ENCODE results near the gene STARD8. TPM values are rescaled to one million over a fixed set of nuclear protein-coding genes. Genes with fewer than 3 reads are reported as not detected.

Gene STARD8
- total RNA-seq, 4 donors from 2014 or later, result 0.60 to 11.6 (median 3.2) TPM

- Histone ChIP-seq H3K9me3 (no peaks in the 10 kb centered on the region), H3K27ac (no peak overlapping the region), H3K4me3 (no peak overlapping the region), H3K27me3 (no peaks in the 10 kb centered on the region), H3K4me1 (no peaks in the 10 kb centered on the region), H3K36me3 (no peaks in the 10 kb centered on the region)
- WGBS, 2 donors (ENCODE audit: low coverage in 1 of 2), result 73% methylated on average over 3 of the region's 3 CpGs; no CpG with 5 or more reads in 1 of the 2 donors
- TF ChIP-seq CTCF (IDR thresholded peaks at IDR 0.05) (no peak), POLR2A (IDR thresholded peaks at IDR 0.05) (no peak)
- DNase-seq, result no peak
- intact Hi-C loops (cut with DNase I; ENCODE audit: low total_unique reads) (no loop called here), in situ Hi-C loops (cut with MboI; ENCODE audit: low pct_ligation_motif_present in 1 of 4, low pct_unique_long_range_greater_than_20kb in 1 of 4, low sequenced_read_pairs in 3 of 4) (no loop called here)
These were observed 22.4 kb downstream of the STARD8 start for GRCh38 chrX:68669871-68670270.

- Histone ChIP-seq H3K9me3 (no peaks in the 10 kb centered on the region), H3K36me3 (no peaks in the 10 kb centered on the region), H3K4me1 (no peaks in the 10 kb centered on the region), H3K27ac (no peak overlapping the region), H3K27me3 (no peaks in the 10 kb centered on the region), H3K4me3 (no peak overlapping the region)
- no peak for DNase-seq
- intact Hi-C loops (cut with DNase I; ENCODE audit: low total_unique reads) (no loop called here), in situ Hi-C loops (cut with MboI; ENCODE audit: low pct_ligation_motif_present in 1 of 4, low pct_unique_long_range_greater_than_20kb in 1 of 4, low sequenced_read_pairs in 3 of 4) (no loop called here)
- no peak for TF ChIP-seq POLR2AphosphoS5 (IDR thresholded peaks at IDR 0.05)
- no peak for TF ChIP-seq EP300 (IDR thresholded peaks at IDR 0.05; ENCODE audit: low read depth)
- TF ChIP-seq POLR2A (IDR thresholded peaks at IDR 0.05), result no peak
- TF ChIP-seq CTCF (IDR thresholded peaks at IDR 0.05), result no peak
These were observed 23.8 kb downstream of the STARD8 start for GRCh38 chrX:68671221-68671620.

- H3K4me1 ChIP-seq, result no peaks in the 10 kb centered on the region
- H3K27ac ChIP-seq, result peak overlapping the region in 1 of 4 donors; percentile 13
- intact Hi-C loops (cut with DNase I; ENCODE audit: low total_unique reads), result no loop called here
- no peak for DNase-seq
- TF ChIP-seq POLR2AphosphoS5 (IDR thresholded peaks at IDR 0.05) (no peak), CTCF (IDR thresholded peaks at IDR 0.05) (no peak), POLR2A (IDR thresholded peaks at IDR 0.05) (no peak), EP300 (IDR thresholded peaks at IDR 0.05; ENCODE audit: low read depth) (no peak)
- WGBS, 2 donors (ENCODE audit: low coverage in 1 of 2), result 64% methylated on average over 3 of the region's 3 CpGs; no CpG with 5 or more reads in 1 of the 2 donors
- in situ Hi-C loops (cut with MboI; ENCODE audit: low pct_ligation_motif_present in 1 of 4, low pct_unique_long_range_greater_than_20kb in 1 of 4, low sequenced_read_pairs in 3 of 4), result no loop called here
- H3K27me3 ChIP-seq, result no peaks in the 10 kb centered on the region
- no peak overlapping the region for H3K4me3 ChIP-seq
- H3K9me3 ChIP-seq, result no peaks in the 10 kb centered on the region
- no peaks in the 10 kb centered on the region for H3K36me3 ChIP-seq
These were observed 25.3 kb downstream of the STARD8 start for GRCh38 chrX:68672581-68673318.

- H3K4me3 ChIP-seq, result no peak overlapping the region
- in situ Hi-C loops (cut with MboI; ENCODE audit: low pct_ligation_motif_present in 1 of 4, low pct_unique_long_range_greater_than_20kb in 1 of 4, low sequenced_read_pairs in 3 of 4), result no loop called here
- 72% methylated on average over 4 of the region's 4 CpGs; no CpG with 5 or more reads in 1 of the 2 donors for WGBS, 2 donors (ENCODE audit: low coverage in 1 of 2)
- no peak for DNase-seq
- H3K27ac ChIP-seq, result no peak overlapping the region
- H3K9me3 ChIP-seq, result no peaks in the 10 kb centered on the region
- no peak for TF ChIP-seq POLR2A (IDR thresholded peaks at IDR 0.05)
- TF ChIP-seq CTCF (IDR thresholded peaks at IDR 0.05), result no peak
- TF ChIP-seq POLR2AphosphoS5 (IDR thresholded peaks at IDR 0.05), result no peak
- TF ChIP-seq EP300 (IDR thresholded peaks at IDR 0.05; ENCODE audit: low read depth), result no peak
- H3K36me3 ChIP-seq, result no peaks in the 10 kb centered on the region
- intact Hi-C loops (cut with DNase I; ENCODE audit: low total_unique reads), result no loop called here
- H3K4me1 ChIP-seq, result no peaks in the 10 kb centered on the region
- no peaks in the 10 kb centered on the region for H3K27me3 ChIP-seq
These were observed 28.1 kb downstream of the STARD8 start for GRCh38 chrX:68675571-68675970.
